B cell (primary cell): ENCODE measurements around the gene HDGF. TPM values are rescaled to one million over a fixed set of nuclear protein-coding genes. Genes with fewer than 3 reads are reported as not detected.

Source experiments
- ATAC-seq: fragments of 200-7000 bp; cut with Tn5 transposase; one replicate; pipeline ENCODE4 v1.10.0; 2021; ENCODE audit warnings: low read depth, mild to moderate bottlenecking, moderate number of reproducible peaks, moderate library complexity
- CTCF ChIA-PET: fragments of 350-600 bp; sonication (Branson Sonifier 250); formaldehyde crosslinking; loops from one replicate; lab custom pipeline; 2021; ENCODE audit warnings: antibody characterized with exemption, inconsistent platforms; lab: Charles Lee
- POLR2A ChIA-PET: fragments of 350-600 bp; sonication (Branson Sonifier 250); formaldehyde crosslinking; loops from one replicate; lab custom pipeline; 2021; ENCODE audit warnings: antibody characterized with exemption; lab: Charles Lee
- DNase-seq: peaks from one replicate; pipeline ENCODE4 v3.0.0; 2013
- H2AFZ ChIP-seq: 2 replicates; pipeline ENCODE4 v1.6.1; 2012; ENCODE audit warnings: mild to moderate bottlenecking, low read depth, low read length; ENCODE audit not compliant: insufficient read depth, poor library complexity, severe bottlenecking
- H3K27ac ChIP-seq, 2 donors: 1 replicate in 1 of 2; 2 replicates in 1 of 2; pipeline ENCODE4 v1.5.1; 2012 to 2013; ENCODE audit warnings: low read length in 2 of 2, mild to moderate bottlenecking in 2 of 2, moderate library complexity in 1 of 2
- H3K27me3 ChIP-seq, 4 experiments: fragments of 200-600 bp in 1 of 4; sonication (generic) in 1 of 4; replicated peaks in 1 of 4; 1 replicate in 2 of 4; 2 replicates in 2 of 4; pipeline versions ENCODE4 v1.6.1 to v1.7.0; 2013 to 2016; ENCODE audit warnings: low read length in 3 of 4, mild to moderate bottlenecking in 2 of 4, mixed read lengths in 1 of 4, moderate library complexity in 1 of 4; ENCODE audit not compliant: insufficient read depth in 4 of 4, control insufficient read depth in 3 of 4; ENCODE audit errors: control extremely low read depth in 1 of 4
- H3K36me3 ChIP-seq, 2 experiments: replicated peaks in 1 of 2; 1 replicate in 1 of 2; 2 replicates in 1 of 2; pipeline versions ENCODE4 v1.6.1 to v1.7.1; 2013; ENCODE audit warnings: low read length in 1 of 2; ENCODE audit not compliant: insufficient read depth in 2 of 2, control insufficient read depth in 1 of 2; ENCODE audit errors: control extremely low read depth in 1 of 2, extremely low read depth in 1 of 2
- H3K4me1 ChIP-seq, 2 donors: fragments of 200-600 bp in 1 of 2; sonication (generic) in 1 of 2; 1 replicate in 1 of 2; 2 replicates in 1 of 2; pipeline versions ENCODE4 v1.5.1 to v1.6.1; 2013 to 2017; ENCODE audit warnings: low read length in 2 of 2; ENCODE audit not compliant: control insufficient read depth in 2 of 2, insufficient read depth in 2 of 2
- H3K4me2 ChIP-seq: replicated peaks from 2 replicates; pipeline ENCODE3; 2012; ENCODE audit warnings: mild to moderate bottlenecking, low read depth, low read length; ENCODE audit not compliant: poor library complexity, severe bottlenecking
- H3K4me3 ChIP-seq, 5 experiments: fragments of 200-600 bp in 1 of 5; sonication (generic) in 1 of 5; 1 replicate in 3 of 5; 2 replicates in 2 of 5; pipeline versions ENCODE4 v1.5.1 to v1.7.0; 2011 to 2016; ENCODE audit warnings: low read length in 4 of 5, mild to moderate bottlenecking in 4 of 5, low read depth in 2 of 5, control low read depth in 1 of 5, moderate library complexity in 1 of 5; ENCODE audit not compliant: insufficient read depth in 1 of 5; ENCODE audit errors: control extremely low read depth in 1 of 5, extremely low read depth in 1 of 5
- H3K79me2 ChIP-seq: fragments of 200-600 bp; sonication (generic); one replicate; pipeline ENCODE4 v1.6.0; 2016; ENCODE audit warnings: low read length; ENCODE audit not compliant: control insufficient read depth, insufficient read depth
- H3K9ac ChIP-seq: fragments of 200-600 bp; sonication (generic); 2 replicates; pipeline ENCODE4 v1.6.1; 2017; ENCODE audit warnings: mild to moderate bottlenecking, low read length, moderate library complexity
- H3K9me3 ChIP-seq, 3 donors: one replicate each; pipeline versions ENCODE4 v1.6.1 to v1.7.1; 2013; ENCODE audit warnings: low read length in 2 of 3; ENCODE audit not compliant: control insufficient read depth in 2 of 3, insufficient read depth in 1 of 3; ENCODE audit errors: control extremely low read depth in 1 of 3
- H4K20me1 ChIP-seq: 2 replicates; pipeline ENCODE4 v1.6.0; 2012; ENCODE audit warnings: mild to moderate bottlenecking, low read length; ENCODE audit not compliant: insufficient read depth, control insufficient read depth, poor library complexity, severe bottlenecking
- H3K27ac Mint-ChIP-seq: one replicate; pipeline ENCODE4 v1.8.0; 2021; ENCODE audit warnings: mixed read lengths
- H3K27me3 Mint-ChIP-seq: one replicate; pipeline ENCODE4 v1.8.0; 2021; ENCODE audit warnings: mixed read lengths
- H3K4me1 Mint-ChIP-seq: one replicate; pipeline ENCODE4 v1.8.0; 2021; ENCODE audit warnings: mixed read lengths
- H3K4me3 Mint-ChIP-seq: one replicate; pipeline ENCODE4 v1.8.0; 2021; ENCODE audit warnings: mixed read lengths
- H3K9me3 Mint-ChIP-seq: one replicate; pipeline ENCODE4 v1.8.0; 2022; ENCODE audit warnings: mixed read lengths; ENCODE audit not compliant: insufficient read depth
- CTCF ChIP-seq: fragments of 200-600 bp; IDR thresholded peaks from one replicate; pipeline ENCODE4 v1.8.0; 2022; ENCODE audit warnings: antibody characterized with exemption, mild to moderate bottlenecking
- EZH2 ChIP-seq: IDR thresholded peaks from 2 replicates; pipeline ENCODE4 v1.6.1; 2012; ENCODE audit warnings: borderline replicate concordance, low read depth, mild to moderate bottlenecking, moderate library complexity, low read length; ENCODE audit not compliant: insufficient read depth, poor library complexity, severe bottlenecking
- WGBS: methylation state at CpG from one replicate; pipeline ENCODE4 v1.1.5; 2013; ENCODE audit warnings: missing lambda C conversion rate; ENCODE audit not compliant: insufficient coverage; 5-methylcytosine and 5-hydroxymethylcytosine counted together
- intact Hi-C: fragments of 100-400 bp; cut with micrococcal nuclease; formaldehyde crosslinking; loops from one replicate; pipeline ENCODE4 v1.10.0; 2022
- polyA plus RNA-seq: library from polyadenylated mRNA; depleted of rRNA; stranded (reverse); fragments of >200 nt; gene quantifications from 2 replicates; pipeline ENCODE4 v1.2.3, GENCODE V29; 2012
- total RNA-seq, 2 donors: library from RNA; stranded (reverse); fragments of 120-200 nt in 1 of 2; gene quantifications; 1 replicate in 1 of 2; 2 replicates in 1 of 2; pipeline versions ENCODE4 v1.2.3 to v1.2.4, GENCODE V29; 2013 to 2022

The HDGF gene
- total and polyA plus RNA-seq, 2 donors (not counting 1 experiment from before 2014, with no cell fraction given): 40.3 to 89.9 TPM

- TF ChIP-seq CTCF (no peak), EZH2 (no peak)
- H3K9me3 ChIP-seq: no peaks in the 10 kb centered on the region
- peaks cover 16% of the 10 kb centered on the region for H4K20me1 ChIP-seq
- H3K27ac ChIP-seq: peak overlapping the region; percentile 58 to 82
- H3K4me3 ChIP-seq: peak overlapping the region; percentile 72 to 95 (median 86)
- H3K79me2 ChIP-seq: peaks cover 54% of the 10 kb centered on the region
- H3K27me3 ChIP-seq: no peaks in the 10 kb centered on the region
- peaks cover 64% of the 10 kb centered on the region for H3K4me1 Mint-ChIP-seq
- WGBS: under 1% methylated on average over 64 of the region's 68 CpGs
- ChIA-PET CTCF (interaction anchor here (1.0 to 3.2 kb wide), 7 partner anchors 11 to 63 kb away, joined by 3 to 24 read pairs (median 7); partner anchors contain the start of genes ISG20L2, METTL25B, MRPL24 and PRCC), POLR2A (interaction anchor here (0.6 to 2.6 kb wide), 10 partner anchors 9 to 539 kb away, joined by 3 to 29 read pairs (median 4); partner anchors contain the start of genes GLMP, ISG20L2, METTL25B and MRPL24)
- H3K27ac Mint-ChIP-seq: peak overlapping the region; percentile 94
- intact Hi-C loops: loop anchor here (1.0 to 5.0 kb wide), 4 partner anchors 11 to 415 kb away; partner anchors contain the start of genes CCT3, ISG20L2, METTL25B and MRPL24
- no peaks in the 10 kb centered on the region for H3K9me3 Mint-ChIP-seq
- H3K4me1 ChIP-seq: peaks cover 46 to 63% of the 10 kb centered on the region in 2 donors
- H2AFZ ChIP-seq: peak overlapping the region; percentile 82
- H3K4me2 ChIP-seq: peak overlapping the region; percentile 78
- ATAC-seq: peak; percentile 88
- peak overlapping the region; percentile 78 for H3K9ac ChIP-seq
- H3K36me3 ChIP-seq: no peaks in the 10 kb centered on the region
- peak; percentile 95 for DNase-seq
- H3K4me3 Mint-ChIP-seq: peak overlapping the region; percentile 93
- H3K27me3 Mint-ChIP-seq: no peaks in the 10 kb centered on the region
Observed at GRCh38 chr1:156751757-156752481, 444 bp upstream of the HDGF start.
